Gastroesophageal sphincter (tissue), 4 donors: Measurements from ENCODE around the gene NDUFS8. TPM values are rescaled to one million over a fixed set of nuclear protein-coding genes. Genes with fewer than 3 reads are reported as not detected.

Source experiments
- ATAC-seq: fragments of 150-250 bp; one replicate; pipeline ENCODE4 v1.9.1; 2016; ENCODE audit warnings: mild to moderate bottlenecking, moderate library complexity
- H3K27ac ChIP-seq, 4 donors: fragments of 200-600 bp; sonication (generic) in 3 of 4; 1 replicate in 3 of 4; 2 replicates in 1 of 4; pipeline ENCODE4 v1.5.1; 2016 to 2019
- H3K27me3 ChIP-seq: fragments of 200-600 bp; sonication (generic); one replicate; pipeline ENCODE4 v1.5.1; 2019
- H3K36me3 ChIP-seq, 2 donors: fragments of 200-600 bp; sonication (generic); one replicate each; pipeline ENCODE4 v1.5.1; 2019; ENCODE audit warnings: control low read depth in 1 of 2
- H3K4me1 ChIP-seq, 3 donors: fragments of 200-600 bp; sonication (generic); 1 replicate in 2 of 3; 2 replicates in 1 of 3; pipeline ENCODE4 v1.5.1; 2016 to 2019; ENCODE audit warnings: control low read depth in 2 of 3
- H3K4me3 ChIP-seq, 2 donors: fragments of 200-600 bp; sonication (generic); one replicate each; pipeline ENCODE4 v1.5.1; 2019; ENCODE audit warnings: mild to moderate bottlenecking in 1 of 2, moderate library complexity in 1 of 2
- H3K9me3 ChIP-seq, 3 donors: fragments of 200-600 bp; sonication (generic); one replicate each; pipeline ENCODE4 v1.5.1; 2017 to 2019; ENCODE audit warnings: control low read depth in 2 of 3
- EP300 ChIP-seq: sonication (generic); formaldehyde crosslinking; IDR thresholded peaks from one replicate; pipeline ENCODE4 v1.6.1; 2017; ENCODE audit warnings: antibody characterized with exemption, mild to moderate bottlenecking
- POLR2A ChIP-seq, 2 donors: fragments of 450-650 bp; IDR thresholded peaks; one replicate each; pipeline ENCODE4 v1.6.1; 2017; ENCODE audit warnings: antibody characterized with exemption in 2 of 2, mild to moderate bottlenecking in 2 of 2, moderate library complexity in 1 of 2
- POLR2AphosphoS5 ChIP-seq: sonication (generic); formaldehyde crosslinking; IDR thresholded peaks from one replicate; pipeline ENCODE4 v1.6.1; 2017; ENCODE audit warnings: antibody characterized with exemption
- WGBS, 2 donors: methylation state at CpG; one replicate each; pipeline ENCODE4 v1.1.5; 2018; ENCODE audit warnings: low coverage in 1 of 2; 5-methylcytosine and 5-hydroxymethylcytosine counted together
- total RNA-seq, 4 donors: library from RNA; depleted of rRNA; stranded (reverse); fragments of >200 nt; gene quantifications; one replicate each; pipeline ENCODE4 v1.1.0, GENCODE V29; 2016
- TF ChIP-seq, protein P1 (sequence below), 4 experiments: fragments of 200-600 bp in 2 of 4; fragments of 450-650 bp in 2 of 4; sonication (generic) in 1 of 4; IDR thresholded peaks; one replicate each; pipeline ENCODE4 v1.5.1; 2017 to 2019; ENCODE audit warnings: antibody characterized with exemption in 4 of 4, mild to moderate bottlenecking in 2 of 4, moderate library complexity in 2 of 4

Gene NDUFS8
- total RNA-seq, 4 donors from 2014 or later = 145 to 203 (median 159) TPM

DNA sequence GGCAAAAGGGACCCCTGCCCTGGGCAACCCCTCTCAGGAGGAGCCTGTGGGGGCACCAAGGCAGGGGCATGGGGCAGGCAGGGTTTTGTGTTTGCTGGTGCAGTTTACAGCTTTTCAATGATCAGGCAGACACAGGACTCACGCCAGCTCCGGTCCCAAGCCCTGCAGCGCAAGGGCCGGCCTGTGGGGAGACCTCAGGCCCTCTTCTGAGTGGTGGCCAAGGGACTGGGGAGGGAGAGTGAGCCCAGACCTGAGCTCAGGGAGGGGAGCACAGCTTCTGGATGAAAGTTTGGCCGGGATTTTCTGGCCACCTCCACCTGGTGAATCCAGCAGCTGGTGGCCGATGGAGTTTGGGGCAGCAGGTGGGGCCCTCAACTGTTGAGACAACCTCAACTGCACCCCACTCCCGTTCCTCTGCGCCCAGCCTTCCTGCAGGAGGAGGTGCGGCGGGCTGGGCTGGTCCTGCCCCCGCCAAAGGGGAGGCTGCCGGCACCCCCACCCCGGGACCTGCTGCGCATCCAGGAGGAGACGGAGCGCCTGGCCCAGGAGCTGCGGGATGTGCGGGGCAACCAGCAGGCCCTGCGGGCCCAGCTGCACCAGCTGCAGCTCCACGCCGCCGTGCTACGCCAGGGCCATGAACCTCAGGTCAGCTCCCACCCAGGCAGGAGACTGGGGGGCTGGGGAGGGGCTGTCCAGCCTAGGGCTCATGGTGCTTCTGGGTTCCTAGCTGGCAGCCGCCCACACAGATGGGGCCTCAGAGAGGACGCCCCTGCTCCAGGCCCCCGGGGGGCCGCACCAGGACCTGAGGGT is 11.9 kb downstream of the NDUFS8 start:
- Histone ChIP-seq H3K4me1 (peaks cover 4 to 66% (median 24%) of the 10 kb centered on the region in 3 donors), H3K36me3 (peaks cover 0 to 60% of the 10 kb centered on the region in 2 donors), H3K27ac (peak overlapping the region in 3 of 4 donors; percentile 83 to 92 (median 89)), H3K9me3 (no peaks in the 10 kb centered on the region), H3K4me3 (no peak overlapping the region), H3K27me3 (no peaks in the 10 kb centered on the region)
- no CpG with 5 or more reads among the region's 27 CpGs for WGBS, 2 donors
- ATAC-seq = no peak
- TF ChIP-seq POLR2A (IDR thresholded peaks at IDR 0.05) (no peak), POLR2AphosphoS5 (no peak), EP300 (no peak)
- TF ChIP-seq, protein P1, sequence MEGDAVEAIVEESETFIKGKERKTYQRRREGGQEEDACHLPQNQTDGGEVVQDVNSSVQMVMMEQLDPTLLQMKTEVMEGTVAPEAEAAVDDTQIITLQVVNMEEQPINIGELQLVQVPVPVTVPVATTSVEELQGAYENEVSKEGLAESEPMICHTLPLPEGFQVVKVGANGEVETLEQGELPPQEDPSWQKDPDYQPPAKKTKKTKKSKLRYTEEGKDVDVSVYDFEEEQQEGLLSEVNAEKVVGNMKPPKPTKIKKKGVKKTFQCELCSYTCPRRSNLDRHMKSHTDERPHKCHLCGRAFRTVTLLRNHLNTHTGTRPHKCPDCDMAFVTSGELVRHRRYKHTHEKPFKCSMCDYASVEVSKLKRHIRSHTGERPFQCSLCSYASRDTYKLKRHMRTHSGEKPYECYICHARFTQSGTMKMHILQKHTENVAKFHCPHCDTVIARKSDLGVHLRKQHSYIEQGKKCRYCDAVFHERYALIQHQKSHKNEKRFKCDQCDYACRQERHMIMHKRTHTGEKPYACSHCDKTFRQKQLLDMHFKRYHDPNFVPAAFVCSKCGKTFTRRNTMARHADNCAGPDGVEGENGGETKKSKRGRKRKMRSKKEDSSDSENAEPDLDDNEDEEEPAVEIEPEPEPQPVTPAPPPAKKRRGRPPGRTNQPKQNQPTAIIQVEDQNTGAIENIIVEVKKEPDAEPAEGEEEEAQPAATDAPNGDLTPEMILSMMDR (IDR thresholded peaks at IDR 0.05) = no peak

DNA sequence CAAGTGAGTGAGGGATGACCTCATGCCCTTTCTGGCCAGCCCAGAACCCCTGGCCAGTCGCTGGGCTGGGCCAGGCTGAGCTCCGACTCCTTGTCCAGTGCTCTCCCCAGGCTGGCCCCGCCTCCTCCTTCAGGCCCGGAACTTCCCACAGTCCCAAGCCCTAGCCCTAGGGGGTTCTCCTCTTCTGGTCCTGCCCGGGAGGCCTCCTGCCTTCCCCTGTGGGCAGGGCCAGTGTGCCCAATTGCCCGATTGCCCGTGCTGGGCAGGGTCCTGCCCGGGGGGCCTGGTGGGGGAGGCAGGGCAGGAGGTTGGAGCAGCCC is 12.5 kb downstream of the NDUFS8 start:
- TF ChIP-seq EP300 = no peak
- TF ChIP-seq POLR2A (IDR thresholded peaks at IDR 0.05) = no peak
- TF ChIP-seq, protein P1 (IDR thresholded peaks at IDR 0.05) = no peak
- no peak for TF ChIP-seq POLR2AphosphoS5
- Histone ChIP-seq H3K27me3 (no peaks in the 10 kb centered on the region), H3K4me3 (peak overlapping the region in 1 of 2 donors; percentile 12), H3K4me1 (peaks cover 4 to 60% (median 18%) of the 10 kb centered on the region in 3 donors), H3K36me3 (peaks cover 0 to 65% of the 10 kb centered on the region in 2 donors), H3K9me3 (no peaks in the 10 kb centered on the region), H3K27ac (peak overlapping the region in 3 of 4 donors; percentile 11 to 92 (median 83))
- no peak for ATAC-seq
- WGBS, 2 donors = no CpG with 5 or more reads among the region's 8 CpGs

DNA sequence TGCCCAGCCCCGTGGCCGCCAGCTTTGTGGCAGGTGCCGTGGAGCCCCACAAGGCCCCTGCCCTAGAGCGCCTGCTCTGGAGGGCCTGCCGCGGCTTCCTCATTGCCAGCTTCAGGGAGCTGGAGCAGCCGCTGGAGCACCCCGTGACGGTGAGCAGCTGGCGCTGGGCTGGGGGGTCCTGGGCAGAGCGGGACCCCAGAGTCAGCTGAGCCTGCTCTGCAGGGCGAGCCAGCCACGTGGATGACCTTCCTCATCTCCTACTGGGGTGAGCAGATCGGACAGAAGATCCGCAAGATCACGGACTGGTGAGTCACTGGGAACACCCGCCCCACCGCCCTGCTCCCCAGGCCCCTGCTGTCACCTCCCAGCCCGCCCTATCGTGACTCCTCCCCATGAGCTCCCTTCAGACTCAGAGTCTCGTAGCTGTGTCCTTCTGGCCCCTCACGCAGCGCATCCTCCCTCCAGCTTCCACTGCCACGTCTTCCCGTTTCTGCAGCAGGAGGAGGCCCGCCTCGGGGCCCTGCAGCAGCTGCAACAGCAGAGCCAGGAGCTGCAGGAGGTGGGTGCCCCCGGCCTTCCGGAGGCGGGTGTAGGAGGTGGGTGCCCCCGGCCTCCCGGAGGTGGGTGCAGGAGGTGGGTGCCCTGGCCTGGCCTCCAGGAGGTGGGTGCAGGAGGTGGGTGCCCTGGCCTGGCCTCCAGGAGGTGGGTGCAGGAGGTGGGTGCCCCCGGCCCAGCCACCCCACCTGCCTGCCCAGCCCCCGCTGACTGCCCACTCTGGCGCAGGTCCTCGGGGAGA is 13.1 kb downstream of the NDUFS8 start:
- peaks cover 0 to 71% of the 10 kb centered on the region in 2 donors for H3K36me3 ChIP-seq
- peak overlapping the region in 1 of 2 donors; percentile 12 for H3K4me3 ChIP-seq
- H3K4me1 ChIP-seq = peaks cover 0 to 55% (median 13%) of the 10 kb centered on the region in 3 donors
- H3K27ac ChIP-seq = peak overlapping the region in 3 of 4 donors; percentile 11 to 92 (median 83)
- WGBS, 2 donors = no CpG with 5 or more reads among the region's 36 CpGs
- TF ChIP-seq POLR2AphosphoS5 (no peak), POLR2A (IDR thresholded peaks at IDR 0.05) (no peak), EP300 (no peak)
- TF ChIP-seq, protein P1 (IDR thresholded peaks at IDR 0.05) = no peak
- ATAC-seq = no peak
- no peaks in the 10 kb centered on the region for H3K27me3 ChIP-seq
- no peaks in the 10 kb centered on the region for H3K9me3 ChIP-seq

DNA sequence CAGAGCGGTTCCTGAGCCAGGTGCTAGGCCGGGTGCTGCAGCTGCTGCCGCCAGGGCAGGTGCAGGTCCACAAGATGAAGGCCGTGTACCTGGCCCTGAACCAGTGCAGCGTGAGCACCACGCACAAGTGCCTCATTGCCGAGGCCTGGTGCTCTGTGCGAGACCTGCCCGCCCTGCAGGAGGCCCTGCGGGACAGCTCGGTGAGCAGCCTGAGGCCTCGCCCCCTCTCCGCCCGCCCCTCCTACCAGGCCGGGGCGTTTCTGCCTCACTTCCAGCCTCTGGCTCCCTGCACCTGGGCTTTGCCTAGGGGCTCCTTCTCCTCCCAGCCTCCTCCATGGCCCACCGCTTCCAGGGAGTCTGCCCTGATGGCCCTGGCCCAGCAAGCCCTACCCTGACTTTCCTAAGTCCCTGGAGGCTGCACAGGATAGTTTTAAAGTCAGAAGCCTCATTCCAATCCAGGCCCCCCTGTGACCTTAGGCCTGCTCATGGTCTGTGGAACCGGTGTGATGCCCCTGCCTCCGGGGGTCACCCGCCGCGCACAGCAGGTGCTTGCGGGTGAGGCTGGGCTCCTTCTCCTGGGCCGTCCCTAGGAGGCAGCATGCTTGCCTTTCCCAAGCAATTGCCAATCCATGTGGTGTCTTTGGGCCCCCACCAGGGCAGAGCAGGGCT is 13.8 kb downstream of the NDUFS8 start:
- no peak overlapping the region for H3K27ac ChIP-seq
- H3K4me3 ChIP-seq = no peak overlapping the region
- peaks cover 0 to 78% of the 10 kb centered on the region in 2 donors for H3K36me3 ChIP-seq
- no peak for ATAC-seq
- peaks cover 0 to 47% (median 12%) of the 10 kb centered on the region in 3 donors for H3K4me1 ChIP-seq
- TF ChIP-seq, protein P1 (IDR thresholded peaks at IDR 0.05) = no peak
- no peak for TF ChIP-seq EP300
- no peak for TF ChIP-seq POLR2AphosphoS5
- no peak for TF ChIP-seq POLR2A (IDR thresholded peaks at IDR 0.05)
- no peaks in the 10 kb centered on the region for H3K27me3 ChIP-seq
- H3K9me3 ChIP-seq = no peaks in the 10 kb centered on the region
- WGBS, 2 donors = no CpG with 5 or more reads among the region's 24 CpGs
